NCI-H2081 (cell line): ENCODE data around the gene FBXW8.

Source experiments
- DNase-seq, 2 experiments: peaks; one replicate each; lab custom pipeline; 2025; lab: John Stamatoyannopoulos, UW

The FBXW8 gene

GRCh38 chr12:117076410-117077372, 165.9 kb downstream of the FBXW8 start:
- peak in 1 of 2 experiments; percentile 20 for DNase-seq

GRCh38 chr12:117079487-117079886, 168.7 kb downstream of the FBXW8 start:
- no peak for DNase-seq

GRCh38 chr12:117080661-117081144, 170.0 kb downstream of the FBXW8 start:
- no peak for DNase-seq
